ENCODE measurements around the gene SELENBP1.

Gene SELENBP1

GRCh38 chr1:151343587-151343986 lies 28.9 kb downstream of the SELENBP1 start:
- no peak for DNase-seq (ENCODE audit: low read depth)

GRCh38 chr1:151342569-151342968 lies 29.9 kb downstream of the SELENBP1 start:
- DNase-seq (ENCODE audit: low read depth), result no peak

GRCh38 chr1:151342021-151342420 lies 30.5 kb downstream of the SELENBP1 start:
- no peak for DNase-seq (ENCODE audit: low read depth)

GRCh38 chr1:151340870-151341754 lies 31.4 kb downstream of the SELENBP1 start:
- DNase-seq (ENCODE audit: low read depth), result peak; percentile 76

- DNase-seq (ENCODE audit: low read depth), result no peak
Observed at GRCh38 chr1:151336556-151336955, 35.9 kb downstream of the SELENBP1 start.

- DNase-seq (ENCODE audit: low read depth), result no peak
Observed at GRCh38 chr1:151334822-151335221, 37.7 kb downstream of the SELENBP1 start.

- no peak for DNase-seq (ENCODE audit: low read depth)
Observed at GRCh38 chr1:151327903-151328674, 44.4 kb downstream of the SELENBP1 start.

- peak; percentile 97 for DNase-seq (ENCODE audit: low read depth)
Observed at GRCh38 chr1:151327223-151327902, 45.1 kb downstream of the SELENBP1 start, which contains the start of gene PI4KB. Gene PI4KB (minus strand): TSS chr1:151327416. CDS start chr1:151316481, 10,935 bp downstream.

GRCh38 chr1:151326619-151327222 lies 45.8 kb downstream of the SELENBP1 start:
- peak; percentile 50 for DNase-seq (ENCODE audit: low read depth)

- DNase-seq (ENCODE audit: low read depth), result no peak
Observed at GRCh38 chr1:151325646-151326429, 46.7 kb downstream of the SELENBP1 start.

GRCh38 chr1:151325231-151325630 lies 47.3 kb downstream of the SELENBP1 start:
- no peak for DNase-seq (ENCODE audit: low read depth)

- no peak for DNase-seq (ENCODE audit: low read depth)
Observed at GRCh38 chr1:151324390-151324930, 48.0 kb downstream of the SELENBP1 start.

GRCh38 chr1:151318975-151319374 lies 53.5 kb downstream of the SELENBP1 start:
- no peak for DNase-seq (ENCODE audit: low read depth)

- DNase-seq (ENCODE audit: low read depth), result no peak
Observed at GRCh38 chr1:151315565-151316235, 56.8 kb downstream of the SELENBP1 start.
